GM20000 (cell line): ENCODE data around the gene TAS1R2.
"Not testable (repeated sequence)": the region's sequence is repeated elsewhere in the genome, so short reads cannot be mapped to it uniquely, and the experiment has no call there.

ENCODE experiments used
- DNase-seq: peaks from one replicate; pipeline ENCODE4 v3.0.0; 2012; ENCODE audit warnings: low spot score
- CTCF ChIP-seq: IDR thresholded peaks from 2 replicates; pipeline ENCODE4 v1.5.1; 2012; ENCODE audit warnings: mild to moderate bottlenecking, control low read depth; ENCODE audit errors: extremely low read depth, missing control alignments

TAS1R2 gene

GRCh38 chr1:18901147-18901951 lies 41.9 kb upstream of the TAS1R2 start:
- no peak for TF ChIP-seq CTCF
- DNase-seq, result no peak

- no peak for TF ChIP-seq CTCF
- no peak for DNase-seq
Observed at GRCh38 chr1:18900303-18900841, 40.9 kb upstream of the TAS1R2 start.

GRCh38 chr1:18899363-18900049 lies 40.0 kb upstream of the TAS1R2 start:
- no peak for TF ChIP-seq CTCF
- no peak for DNase-seq

- DNase-seq, result no peak
- TF ChIP-seq CTCF, result no peak
Observed at GRCh38 chr1:18898567-18898966, 39.1 kb upstream of the TAS1R2 start.

- no peak for DNase-seq
- TF ChIP-seq CTCF, result no peak
Observed at GRCh38 chr1:18895317-18895716, 35.9 kb upstream of the TAS1R2 start.

GRCh38 chr1:18893120-18893519 lies 33.7 kb upstream of the TAS1R2 start:
- no peak for TF ChIP-seq CTCF
- no peak for DNase-seq

- not testable (repeated sequence) for DNase-seq
Observed at GRCh38 chr1:18891858-18892257, 32.4 kb upstream of the TAS1R2 start.
